Lower lobe of right lung (tissue), 2 donors: ENCODE results near the gene PSD4. TPM values are rescaled to one million over a fixed set of nuclear protein-coding genes. Genes with fewer than 3 reads are reported as not detected.

Source experiments
- ATAC-seq, 2 donors: fragments of 200-7000 bp; cut with Tn5 transposase; one replicate each; pipeline ENCODE4 v1.9.1; 2020 to 2022; ENCODE audit warnings: mild to moderate bottlenecking in 2 of 2, moderate library complexity in 2 of 2
- DNase-seq: peaks from one replicate; pipeline ENCODE4 v3.0.0-alpha.2; 2020
- H3K27ac ChIP-seq: fragments of 200-600 bp; one replicate; pipeline ENCODE4 v1.8.0; 2022
- H3K27me3 ChIP-seq: fragments of 200-600 bp; one replicate; pipeline ENCODE4 v1.8.0; 2022; ENCODE audit warnings: low read depth
- H3K36me3 ChIP-seq: fragments of 200-600 bp; one replicate; pipeline ENCODE4 v1.8.0; 2022; ENCODE audit warnings: mild to moderate bottlenecking
- H3K4me1 ChIP-seq: fragments of 200-600 bp; one replicate; pipeline ENCODE4 v1.8.0; 2022
- H3K4me3 ChIP-seq: fragments of 200-600 bp; one replicate; pipeline ENCODE4 v1.8.0; 2022; ENCODE audit warnings: mild to moderate bottlenecking
- H3K9me3 ChIP-seq: fragments of 200-600 bp; one replicate; pipeline ENCODE4 v1.8.0; 2022
- intact Hi-C: fragments of 100-400 bp; cut with DNase I; formaldehyde crosslinking; loops from one replicate; pipeline ENCODE4 v1.11.0; 2022
- total RNA-seq: library from RNA; stranded (reverse); fragmentation: NEBNext Ultra II Directional; extraction: Animal tissue kit (Norgen Biotek cat#: 25700); gene quantifications from one replicate; pipeline ENCODE4 v1.2.1, GENCODE V29; 2021
- TF ChIP-seq, protein P1 (sequence below): fragments of 200-600 bp; IDR thresholded peaks from one replicate; pipeline ENCODE4 v1.8.0; 2022; ENCODE audit warnings: antibody characterized with exemption, mild to moderate bottlenecking
- donor health status: DM: no; HTN: yes; CAD: no; lungs with severe emphysema.

The PSD4 gene
- total RNA-seq, 1 donor from 2014 or later, result 43.2 TPM

DNA sequence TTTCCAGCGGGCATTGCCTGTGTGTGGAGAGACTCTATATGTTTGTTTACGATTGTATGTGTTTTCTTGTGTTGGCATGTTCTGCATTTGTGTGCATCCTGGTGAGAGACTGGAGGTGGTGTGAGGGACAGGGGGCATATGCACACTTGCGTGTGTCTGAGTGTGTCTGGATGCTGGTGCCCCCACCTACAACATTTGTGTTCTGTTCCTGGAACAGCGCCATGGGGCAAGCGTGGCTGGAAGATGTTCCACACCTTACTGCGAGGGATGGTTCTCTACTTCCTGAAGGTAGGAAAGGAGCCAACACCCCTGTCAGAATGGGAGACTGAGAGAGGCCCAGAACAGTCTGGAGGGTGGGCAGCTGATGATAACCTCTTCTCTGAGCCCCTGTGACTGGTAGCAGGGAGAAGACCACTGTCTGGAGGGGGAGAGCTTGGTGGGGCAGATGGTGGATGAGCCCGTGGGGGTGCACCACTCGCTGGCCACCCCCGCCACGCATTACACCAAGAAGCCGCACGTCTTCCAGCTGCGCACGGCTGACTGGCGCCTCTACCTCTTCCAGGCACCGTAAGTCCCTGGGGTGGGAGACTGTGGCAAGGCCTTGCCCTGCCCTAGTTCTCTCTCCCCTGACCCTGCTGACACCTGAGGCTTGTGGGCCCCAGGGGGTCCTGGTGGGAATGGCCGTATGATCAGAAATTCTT lies 23.7 kb downstream of the PSD4 start:
- H3K9me3 ChIP-seq, result no peaks in the 10 kb centered on the region
- DNase-seq (no peak), ATAC-seq (no peak)
- H3K4me3 ChIP-seq, result no peak overlapping the region
- H3K27me3 ChIP-seq, result no peaks in the 10 kb centered on the region
- TF ChIP-seq, protein P1, sequence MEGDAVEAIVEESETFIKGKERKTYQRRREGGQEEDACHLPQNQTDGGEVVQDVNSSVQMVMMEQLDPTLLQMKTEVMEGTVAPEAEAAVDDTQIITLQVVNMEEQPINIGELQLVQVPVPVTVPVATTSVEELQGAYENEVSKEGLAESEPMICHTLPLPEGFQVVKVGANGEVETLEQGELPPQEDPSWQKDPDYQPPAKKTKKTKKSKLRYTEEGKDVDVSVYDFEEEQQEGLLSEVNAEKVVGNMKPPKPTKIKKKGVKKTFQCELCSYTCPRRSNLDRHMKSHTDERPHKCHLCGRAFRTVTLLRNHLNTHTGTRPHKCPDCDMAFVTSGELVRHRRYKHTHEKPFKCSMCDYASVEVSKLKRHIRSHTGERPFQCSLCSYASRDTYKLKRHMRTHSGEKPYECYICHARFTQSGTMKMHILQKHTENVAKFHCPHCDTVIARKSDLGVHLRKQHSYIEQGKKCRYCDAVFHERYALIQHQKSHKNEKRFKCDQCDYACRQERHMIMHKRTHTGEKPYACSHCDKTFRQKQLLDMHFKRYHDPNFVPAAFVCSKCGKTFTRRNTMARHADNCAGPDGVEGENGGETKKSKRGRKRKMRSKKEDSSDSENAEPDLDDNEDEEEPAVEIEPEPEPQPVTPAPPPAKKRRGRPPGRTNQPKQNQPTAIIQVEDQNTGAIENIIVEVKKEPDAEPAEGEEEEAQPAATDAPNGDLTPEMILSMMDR, result no peak
- H3K27ac ChIP-seq, result no peak overlapping the region
- intact Hi-C loops, result no loop called here
- peaks cover 6% of the 10 kb centered on the region for H3K4me1 ChIP-seq
- peaks cover 67% of the 10 kb centered on the region for H3K36me3 ChIP-seq

- intact Hi-C loops, result no loop called here
- no peak for ATAC-seq
These were observed 24.4 kb downstream of the PSD4 start for GRCh38 chr2:113198048-113198789.

GRCh38 chr2:113198790-113199612 lies 25.2 kb downstream of the PSD4 start:
- peak; percentile 96 for ATAC-seq
- Histone ChIP-seq H3K27me3 (no peaks in the 10 kb centered on the region), H3K27ac (peak overlapping the region; percentile 87), H3K9me3 (no peaks in the 10 kb centered on the region), H3K4me3 (peak overlapping the region; percentile 88), H3K4me1 (peaks cover 6% of the 10 kb centered on the region), H3K36me3 (peaks cover 55% of the 10 kb centered on the region)
- peak; percentile 89 for DNase-seq
- intact Hi-C loops, result no loop called here
- TF ChIP-seq, protein P1, result peak; percentile 98

More at GRCh38 chr2:113198048-113198789, 24.4 kb downstream of the PSD4 start:
- no peak for DNase-seq
- H3K36me3 ChIP-seq, result peaks cover 62% of the 10 kb centered on the region
- no peaks in the 10 kb centered on the region for H3K27me3 ChIP-seq
- peak overlapping the region; percentile 87 for H3K27ac ChIP-seq
- H3K9me3 ChIP-seq, result no peaks in the 10 kb centered on the region
- TF ChIP-seq, protein P1, result no peak
- peak overlapping the region; percentile 88 for H3K4me3 ChIP-seq
- H3K4me1 ChIP-seq, result peaks cover 6% of the 10 kb centered on the region

- Histone ChIP-seq H3K4me1 (peaks cover 6% of the 10 kb centered on the region), H3K4me3 (no peak overlapping the region), H3K27ac (no peak overlapping the region), H3K27me3 (no peaks in the 10 kb centered on the region), H3K36me3 (peaks cover 44% of the 10 kb centered on the region), H3K9me3 (no peaks in the 10 kb centered on the region)
- ATAC-seq (no peak), DNase-seq (no peak)
- intact Hi-C loops, result no loop called here
- TF ChIP-seq, protein P1, result no peak
These were observed 26.5 kb downstream of the PSD4 start for GRCh38 chr2:113200236-113200635.

- DNase-seq (no peak), ATAC-seq (no peak)
- H3K4me3 ChIP-seq, result no peak overlapping the region
- H3K36me3 ChIP-seq, result peaks cover 40% of the 10 kb centered on the region
- intact Hi-C loops, result no loop called here
- H3K4me1 ChIP-seq, result peaks cover 6% of the 10 kb centered on the region
- H3K27me3 ChIP-seq, result no peaks in the 10 kb centered on the region
- TF ChIP-seq, protein P1, result no peak
- no peak overlapping the region for H3K27ac ChIP-seq
- H3K9me3 ChIP-seq, result no peaks in the 10 kb centered on the region
These were observed 27.1 kb downstream of the PSD4 start for GRCh38 chr2:113200736-113201490.
